WERI-Rb-1 (cell line): Measurements from ENCODE around the gene RHOH.

Experiments
- DNase-seq: peaks from one replicate; pipeline ENCODE4 v3.0.0-alpha.2; 2020
- H3K27ac ChIP-seq: fragments of 250-450 bp; sonication (Bioruptor Pico); 2 replicates; pipeline ENCODE4 v1.5.1; 2020; ENCODE audit warnings: mild to moderate bottlenecking, moderate library complexity
- H3K27me3 ChIP-seq: fragments of 250-450 bp; sonication (Bioruptor Pico); 2 replicates; pipeline ENCODE4 v1.5.1; 2021; ENCODE audit warnings: mild to moderate bottlenecking, low read depth, moderate library complexity; ENCODE audit not compliant: insufficient read depth, severe bottlenecking
- H3K36me3 ChIP-seq: fragments of 250-450 bp; sonication (Bioruptor Pico); 2 replicates; pipeline ENCODE4 v1.5.1; 2020; ENCODE audit warnings: mild to moderate bottlenecking, moderate library complexity
- H3K4me3 ChIP-seq: 2 replicates; pipeline ENCODE4 v1.5.1; 2011; ENCODE audit warnings: low read depth, mild to moderate bottlenecking, control low read depth, low read length
- H3K9me3 ChIP-seq: fragments of 250-450 bp; sonication (Bioruptor Pico); 2 replicates; pipeline ENCODE4 v1.5.1; 2021; ENCODE audit warnings: mild to moderate bottlenecking, moderate library complexity; ENCODE audit not compliant: severe bottlenecking
- CTCF ChIP-seq: IDR thresholded peaks from 2 replicates; pipeline ENCODE4 v1.5.1; 2011; ENCODE audit warnings: low read depth, mild to moderate bottlenecking, control low read depth, inconsistent platforms, low read length

The RHOH gene

GRCh38 chr4:40199179-40199670, 2.4 kb downstream of the RHOH start:
- no peak overlapping the region for H3K27ac ChIP-seq
- H3K4me3 ChIP-seq = no peak overlapping the region

GRCh38 chr4:40199999-40200874, 3.4 kb downstream of the RHOH start:
- TF ChIP-seq CTCF = no peak
- Histone ChIP-seq H3K36me3 (no peaks in the 10 kb centered on the region), H3K9me3 (no peaks in the 10 kb centered on the region), H3K27me3 (no peaks in the 10 kb centered on the region), H3K27ac (no peak overlapping the region), H3K4me3 (no peak overlapping the region)
- DNase-seq = no peak

More at GRCh38 chr4:40199179-40199670, 2.4 kb downstream of the RHOH start:
- Histone ChIP-seq H3K9me3 (no peaks in the 10 kb centered on the region), H3K36me3 (no peaks in the 10 kb centered on the region), H3K27me3 (no peaks in the 10 kb centered on the region)
- no peak for DNase-seq
- TF ChIP-seq CTCF = no peak

- DNase-seq = no peak
- H3K4me3 ChIP-seq = no peak overlapping the region
Measured at GRCh38 chr4:40200875-40201801, 4.3 kb downstream of the RHOH start.

GRCh38 chr4:40201898-40202297, 5.1 kb downstream of the RHOH start:
- Histone ChIP-seq H3K9me3 (no peaks in the 10 kb centered on the region), H3K4me3 (no peak overlapping the region), H3K27ac (no peak overlapping the region), H3K27me3 (no peaks in the 10 kb centered on the region), H3K36me3 (no peaks in the 10 kb centered on the region)
- TF ChIP-seq CTCF = no peak
- no peak for DNase-seq

More at GRCh38 chr4:40200875-40201801, 4.3 kb downstream of the RHOH start:
- no peaks in the 10 kb centered on the region for H3K9me3 ChIP-seq
- H3K27me3 ChIP-seq = no peaks in the 10 kb centered on the region
- H3K27ac ChIP-seq = no peak overlapping the region
- H3K36me3 ChIP-seq = no peaks in the 10 kb centered on the region
- TF ChIP-seq CTCF = no peak

GRCh38 chr4:40202474-40202873, 5.6 kb downstream of the RHOH start:
- Histone ChIP-seq H3K36me3 (no peaks in the 10 kb centered on the region), H3K27me3 (no peaks in the 10 kb centered on the region), H3K27ac (no peak overlapping the region), H3K9me3 (no peaks in the 10 kb centered on the region), H3K4me3 (no peak overlapping the region)
- no peak for TF ChIP-seq CTCF
- no peak for DNase-seq
